GM10266 (cell line): ENCODE results near the gene CPNE9.

Experiments
- DNase-seq: peaks from one replicate; pipeline ENCODE4 v3.0.0; 2012; ENCODE audit errors: extremely low spot score
- TF ChIP-seq, protein P1 (sequence below): IDR thresholded peaks from 2 replicates; pipeline ENCODE4 v1.5.1; 2012; ENCODE audit warnings: mild to moderate bottlenecking, low read depth; ENCODE audit not compliant: control insufficient read depth, insufficient read depth; ENCODE audit errors: missing control alignments

The CPNE9 gene

DNA sequence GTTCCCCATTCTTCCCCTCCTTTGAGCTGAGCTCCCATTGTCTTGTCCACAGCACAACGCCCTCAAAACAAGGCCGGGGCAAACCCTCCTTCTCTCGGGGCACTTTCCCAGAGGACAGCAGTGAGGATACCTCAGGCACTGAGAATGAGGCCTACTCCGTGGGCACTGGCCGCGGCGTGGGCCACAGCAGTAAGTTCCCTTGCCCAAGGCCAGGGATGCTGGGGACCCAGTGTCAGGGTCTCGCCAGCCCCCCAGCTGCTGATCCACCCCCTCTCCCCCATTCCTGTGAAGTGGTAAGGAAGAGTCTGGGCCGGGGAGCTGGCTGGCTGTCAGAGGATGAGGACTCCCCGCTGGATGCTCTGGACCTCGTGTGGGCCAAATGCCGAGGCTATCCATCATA is 41.9 kb downstream of the CPNE9 start:
- TF ChIP-seq, protein P1, sequence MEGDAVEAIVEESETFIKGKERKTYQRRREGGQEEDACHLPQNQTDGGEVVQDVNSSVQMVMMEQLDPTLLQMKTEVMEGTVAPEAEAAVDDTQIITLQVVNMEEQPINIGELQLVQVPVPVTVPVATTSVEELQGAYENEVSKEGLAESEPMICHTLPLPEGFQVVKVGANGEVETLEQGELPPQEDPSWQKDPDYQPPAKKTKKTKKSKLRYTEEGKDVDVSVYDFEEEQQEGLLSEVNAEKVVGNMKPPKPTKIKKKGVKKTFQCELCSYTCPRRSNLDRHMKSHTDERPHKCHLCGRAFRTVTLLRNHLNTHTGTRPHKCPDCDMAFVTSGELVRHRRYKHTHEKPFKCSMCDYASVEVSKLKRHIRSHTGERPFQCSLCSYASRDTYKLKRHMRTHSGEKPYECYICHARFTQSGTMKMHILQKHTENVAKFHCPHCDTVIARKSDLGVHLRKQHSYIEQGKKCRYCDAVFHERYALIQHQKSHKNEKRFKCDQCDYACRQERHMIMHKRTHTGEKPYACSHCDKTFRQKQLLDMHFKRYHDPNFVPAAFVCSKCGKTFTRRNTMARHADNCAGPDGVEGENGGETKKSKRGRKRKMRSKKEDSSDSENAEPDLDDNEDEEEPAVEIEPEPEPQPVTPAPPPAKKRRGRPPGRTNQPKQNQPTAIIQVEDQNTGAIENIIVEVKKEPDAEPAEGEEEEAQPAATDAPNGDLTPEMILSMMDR = no peak
- no peak for DNase-seq

DNA sequence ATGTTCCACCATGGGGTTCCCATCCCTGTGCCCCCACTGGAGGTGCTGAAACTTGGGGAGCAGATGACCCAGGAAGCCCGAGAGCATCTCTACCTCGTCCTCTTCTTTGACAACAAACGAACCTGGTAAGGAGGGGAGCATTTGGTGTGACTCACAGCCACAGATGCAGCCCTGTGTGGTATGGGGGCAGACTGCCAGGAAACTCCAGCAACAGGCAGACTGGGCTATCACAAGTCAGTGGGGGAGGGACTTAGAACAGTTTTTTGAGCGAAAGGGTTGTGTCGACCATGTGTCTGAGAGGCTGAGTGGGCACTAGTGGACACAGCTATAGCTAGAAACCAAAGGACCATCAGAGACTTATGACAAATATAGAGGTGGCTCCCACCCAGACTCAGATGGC is 42.7 kb downstream of the CPNE9 start:
- DNase-seq = no peak

DNA sequence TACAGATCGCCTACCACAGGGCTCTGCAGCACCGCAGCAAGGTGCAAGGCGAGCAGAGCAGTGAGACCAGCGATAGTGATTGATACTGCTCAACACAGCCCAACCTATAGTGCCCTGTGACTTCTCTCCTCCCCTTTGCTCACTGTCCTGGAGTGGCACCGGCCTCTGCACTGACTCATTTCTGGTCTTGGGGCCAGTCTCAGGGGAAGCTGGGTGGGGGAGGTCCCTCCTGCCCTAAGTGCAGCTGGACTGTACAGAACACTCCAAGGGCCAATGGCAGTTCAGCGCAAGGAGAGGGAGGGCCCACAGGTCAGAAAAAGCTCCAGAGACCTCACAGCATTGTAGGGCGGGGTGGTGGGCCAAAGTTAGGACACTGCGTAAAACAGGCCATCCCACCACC is 43.6 kb downstream of the CPNE9 start:
- DNase-seq = no peak
- TF ChIP-seq, protein P1 = no peak

More for the DNA sequence above, 42.7 kb downstream of the CPNE9 start:
- TF ChIP-seq, protein P1 = no peak

DNA sequence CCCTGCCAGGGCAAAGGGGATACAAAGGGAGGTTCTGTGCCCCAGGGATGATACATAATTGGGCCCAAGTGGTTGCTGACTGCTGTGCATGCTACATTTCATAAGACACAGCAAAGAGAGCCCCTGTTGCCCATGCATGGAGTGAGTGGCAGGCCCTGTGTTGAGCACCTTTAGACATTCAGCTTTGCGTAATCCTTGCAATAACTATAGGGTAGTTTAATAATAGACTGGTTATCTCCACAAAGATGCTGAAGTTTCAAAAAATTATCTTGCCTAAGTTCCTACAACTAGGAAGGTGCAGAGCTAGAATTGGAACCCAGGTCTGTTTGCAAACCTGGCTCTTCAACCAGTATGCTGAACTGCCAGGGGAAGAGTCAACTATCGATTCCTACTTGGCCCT is 44.4 kb downstream of the CPNE9 start:
- TF ChIP-seq, protein P1 = no peak
- DNase-seq = no peak

- no peak for DNase-seq
- TF ChIP-seq, protein P1 = no peak
Observed at GRCh38 chr3:9749296-9749644, 45.6 kb downstream of the CPNE9 start.

DNA sequence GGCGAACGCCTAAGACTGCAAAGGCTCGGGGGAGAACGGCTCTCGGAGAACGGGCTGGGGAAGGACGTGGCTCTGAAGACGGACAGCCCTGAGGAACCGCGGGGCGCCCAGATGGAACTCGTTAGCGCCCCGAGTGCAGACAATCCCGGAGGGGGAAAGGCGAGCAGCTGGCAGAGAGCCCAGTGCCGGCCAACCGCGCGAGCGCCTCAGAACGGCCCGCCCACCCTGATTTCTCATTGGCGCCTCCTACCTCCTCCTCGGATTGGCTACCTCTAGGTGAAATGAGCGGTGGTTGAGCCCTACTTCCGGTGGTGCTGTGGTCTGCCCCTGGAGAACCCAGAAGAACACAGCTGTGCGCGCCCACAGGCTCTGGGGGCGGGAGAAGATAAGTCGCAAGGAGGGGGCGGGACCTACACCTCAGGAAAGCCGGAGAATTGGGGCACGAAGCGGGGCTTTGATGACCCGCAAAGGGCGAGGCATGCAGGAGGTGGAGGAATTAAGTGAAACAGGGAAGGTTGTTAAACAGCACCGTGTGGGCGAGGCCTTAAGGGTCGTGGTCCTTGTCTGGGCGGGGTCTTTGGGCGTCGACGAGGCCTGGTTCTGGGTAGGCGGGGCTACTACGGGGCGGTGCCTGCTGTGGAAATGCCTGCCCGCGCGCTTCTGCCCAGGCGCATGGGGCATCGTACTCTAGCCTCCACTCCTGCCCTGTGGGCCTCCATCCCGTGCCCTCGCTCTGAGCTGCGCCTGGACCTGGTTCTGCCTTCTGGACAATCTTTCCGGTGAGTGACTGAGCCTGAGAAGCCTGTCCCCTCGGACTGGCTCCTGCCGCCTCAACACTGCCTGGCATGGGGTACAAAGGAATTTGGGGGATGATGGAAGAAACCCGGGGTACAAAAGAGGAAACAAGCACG is 46.3 kb downstream of the CPNE9 start, which contains the start of gene OGG1:
TSS of gene OGG1 (plus strand) at position 308 of the 911 bp plus-strand sequence. CDS start at position 643, 335 bp downstream.
- peak; percentile 95 for DNase-seq
- TF ChIP-seq, protein P1 = no peak
